Keratinocyte (primary cell): ENCODE data around the gene TMEM218. TPM values are rescaled to one million over a fixed set of nuclear protein-coding genes. Genes with fewer than 3 reads are reported as not detected.
A peak's percentile ranks its signal among the peaks of the same experiment; 100 is the strongest.

ENCODE experiments used
- DNase-seq: peaks from one replicate; pipeline ENCODE4 v3.0.0-alpha.2; 2011; ENCODE audit warnings: low read depth, missing footprints, low spot score
- FAIRE-seq: peaks from 2 replicates; lab custom pipeline; 2011; peaks lifted over from hg19 to GRCh38; lab: Jason Lieb, UNC
- H2AFZ ChIP-seq: 2 replicates; pipeline ENCODE4 v1.6.0; 2012; ENCODE audit warnings: low read length, control low read depth, inconsistent platforms; ENCODE audit not compliant: control insufficient read depth
- H3K27ac ChIP-seq: 2 replicates; pipeline ENCODE4 v1.5.1; 2011; ENCODE audit warnings: low read length; ENCODE audit not compliant: control insufficient read depth, insufficient read depth
- H3K27me3 ChIP-seq: 3 replicates; pipeline ENCODE4 v1.6.0; 2011; ENCODE audit warnings: low read length; ENCODE audit not compliant: control insufficient read depth, insufficient read depth; ENCODE audit errors: extremely low read depth
- H3K36me3 ChIP-seq, 2 experiments: 2 replicates in 1 of 2; 3 replicates in 1 of 2; pipeline ENCODE4 v1.5.1; 2011; ENCODE audit warnings: low read length in 2 of 2, mild to moderate bottlenecking in 1 of 2; ENCODE audit not compliant: control insufficient read depth in 2 of 2, insufficient read depth in 2 of 2; ENCODE audit errors: extremely low read depth in 1 of 2
- H3K4me1 ChIP-seq: 3 replicates; pipeline ENCODE4 v1.5.1; 2011; ENCODE audit warnings: low read length; ENCODE audit not compliant: control insufficient read depth, insufficient read depth; ENCODE audit errors: extremely low read depth
- H3K4me2 ChIP-seq: 3 replicates; pipeline ENCODE4 v1.6.0; 2011; ENCODE audit warnings: low read depth, low read length; ENCODE audit not compliant: control insufficient read depth, insufficient read depth; ENCODE audit errors: extremely low read depth
- H3K4me3 ChIP-seq, 3 experiments: fragments of 200-600 bp in 1 of 3; sonication (generic) in 1 of 3; 2 replicates in 2 of 3; 3 replicates in 1 of 3; pipeline ENCODE4 v1.5.1; 2011 to 2016; ENCODE audit warnings: low read length in 3 of 3, mild to moderate bottlenecking in 3 of 3, control low read depth in 2 of 3, inconsistent platforms in 1 of 3, low read depth in 1 of 3, mixed read lengths in 1 of 3, mixed run types in 1 of 3, moderate library complexity in 1 of 3; ENCODE audit not compliant: control insufficient read depth in 2 of 3, insufficient read depth in 2 of 3; ENCODE audit errors: extremely low read depth in 1 of 3
- H3K79me2 ChIP-seq: 2 replicates; pipeline ENCODE4 v1.6.0; 2012; ENCODE audit warnings: low read length; ENCODE audit not compliant: control insufficient read depth, insufficient read depth
- H3K9ac ChIP-seq: 3 replicates; pipeline ENCODE4 v1.6.0; 2011; ENCODE audit warnings: low read length; ENCODE audit not compliant: control insufficient read depth, insufficient read depth; ENCODE audit errors: extremely low read depth
- H3K9me1 ChIP-seq: 3 replicates; pipeline ENCODE4 v1.6.0; 2011; ENCODE audit warnings: low read length; ENCODE audit not compliant: control insufficient read depth, insufficient read depth; ENCODE audit errors: extremely low read depth
- H3K9me3 ChIP-seq: 2 replicates; pipeline ENCODE4 v1.5.1; 2012; ENCODE audit warnings: low read depth, low read length; ENCODE audit not compliant: control insufficient read depth
- H4K20me1 ChIP-seq: 3 replicates; pipeline ENCODE4 v1.6.0; 2011; ENCODE audit warnings: low read length; ENCODE audit not compliant: control insufficient read depth, insufficient read depth; ENCODE audit errors: extremely low read depth
- EZH2 ChIP-seq: IDR thresholded peaks from one replicate; pipeline ENCODE4 v1.6.1; 2012; ENCODE audit warnings: inconsistent platforms, mild to moderate bottlenecking, low read length, moderate library complexity
- dilution Hi-C: fragments of 300-500 bp; cut with MboI; formaldehyde crosslinking; loops from one replicate; pipeline ENCODE4 v1.7.0; 2020; ENCODE audit warnings: low sequenced_read_pairs; ENCODE audit not compliant: extremely low pct_ligation_motif_present
- polyA plus RNA-seq, 5 experiments: library from polyadenylated mRNA; depleted of rRNA in 3 of 5; stranded (reverse) in 3 of 5; stranded (forward) in 1 of 5; unstranded in 1 of 5; fragments of >200 nt; gene quantifications; 1 replicate in 1 of 5; 2 replicates in 3 of 5; 3 replicates in 1 of 5; pipeline versions ENCODE4 v1.2.1 to v1.2.3, GENCODE V29; 2011 to 2012; ENCODE audit warnings: missing spikeins in 2 of 5, low read depth in 1 of 5, low replicate concordance in 1 of 5
- TF ChIP-seq, protein P1 (sequence below), 3 experiments: IDR thresholded peaks in 1 of 3; conservative IDR thresholded peaks in 1 of 3; optimal IDR thresholded peaks in 1 of 3; 2 replicates in 2 of 3; 3 replicates in 1 of 3; pipeline versions ENCODE3 to v1.5.1; 2011; ENCODE audit warnings: low read length in 3 of 3, mild to moderate bottlenecking in 3 of 3, moderate library complexity in 2 of 3, control low read depth in 1 of 3, inconsistent platforms in 1 of 3; ENCODE audit not compliant: insufficient read depth in 2 of 3; ENCODE audit errors: extremely low read depth in 1 of 3

The TMEM218 gene
- polyA plus RNA-seq, 1 donor (not counting 4 experiments of a cell fraction or from before 2014, with no cell fraction given), result 34.2 TPM

DNA sequence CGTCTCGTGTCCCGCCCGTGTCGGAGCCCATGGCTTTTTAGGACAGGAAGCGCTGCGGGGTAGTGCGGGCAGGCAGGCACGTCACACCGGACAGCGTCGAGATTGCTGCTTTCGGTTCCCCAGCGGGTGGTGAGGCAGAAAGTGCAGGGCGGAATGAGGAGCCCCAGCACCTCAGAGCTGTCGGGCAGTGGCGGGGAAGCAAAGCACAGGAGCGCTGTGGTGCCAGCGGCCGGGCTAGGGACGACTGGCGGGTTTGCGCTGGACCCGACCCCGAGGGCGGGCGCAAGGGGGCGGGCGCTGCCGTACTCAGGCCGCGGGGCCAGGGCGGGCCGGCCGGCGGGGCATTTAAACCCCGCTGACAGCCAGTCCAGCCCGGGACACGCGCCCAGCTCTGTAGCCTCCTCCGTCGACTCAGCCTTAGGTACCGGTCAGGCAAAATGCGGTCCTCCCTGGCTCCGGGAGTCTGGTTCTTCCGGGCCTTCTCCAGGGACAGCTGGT, 48.4 kb downstream of the TMEM218 start, which contains the start of gene SLC37A2:
SLC37A2 (plus strand) TSS at position 375 of the 498 bp plus-strand sequence; CDS start at position 438, 63 bp downstream.
- H3K79me2 ChIP-seq, result peaks cover 2% of the 10 kb centered on the region
- peak within 1 kb of the TSS; percentile 88 for H3K4me2 ChIP-seq
- H3K9me1 ChIP-seq, result no peaks in the 10 kb centered on the region
- peak within 1 kb of the TSS; percentile 54 to 82 (median 71) for H3K4me3 ChIP-seq
- H3K9ac ChIP-seq, result peak within 1 kb of the TSS; percentile 77
- H3K9me3 ChIP-seq, result no peaks in the 10 kb centered on the region
- peaks cover 10% of the 10 kb centered on the region for H3K4me1 ChIP-seq
- H4K20me1 ChIP-seq, result no peaks in the 10 kb centered on the region
- peak within 1 kb of the TSS; percentile 85 for H2AFZ ChIP-seq
- FAIRE-seq (no peak), DNase-seq (no peak)
- TF ChIP-seq, protein P1, sequence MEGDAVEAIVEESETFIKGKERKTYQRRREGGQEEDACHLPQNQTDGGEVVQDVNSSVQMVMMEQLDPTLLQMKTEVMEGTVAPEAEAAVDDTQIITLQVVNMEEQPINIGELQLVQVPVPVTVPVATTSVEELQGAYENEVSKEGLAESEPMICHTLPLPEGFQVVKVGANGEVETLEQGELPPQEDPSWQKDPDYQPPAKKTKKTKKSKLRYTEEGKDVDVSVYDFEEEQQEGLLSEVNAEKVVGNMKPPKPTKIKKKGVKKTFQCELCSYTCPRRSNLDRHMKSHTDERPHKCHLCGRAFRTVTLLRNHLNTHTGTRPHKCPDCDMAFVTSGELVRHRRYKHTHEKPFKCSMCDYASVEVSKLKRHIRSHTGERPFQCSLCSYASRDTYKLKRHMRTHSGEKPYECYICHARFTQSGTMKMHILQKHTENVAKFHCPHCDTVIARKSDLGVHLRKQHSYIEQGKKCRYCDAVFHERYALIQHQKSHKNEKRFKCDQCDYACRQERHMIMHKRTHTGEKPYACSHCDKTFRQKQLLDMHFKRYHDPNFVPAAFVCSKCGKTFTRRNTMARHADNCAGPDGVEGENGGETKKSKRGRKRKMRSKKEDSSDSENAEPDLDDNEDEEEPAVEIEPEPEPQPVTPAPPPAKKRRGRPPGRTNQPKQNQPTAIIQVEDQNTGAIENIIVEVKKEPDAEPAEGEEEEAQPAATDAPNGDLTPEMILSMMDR (optimal IDR thresholded peaks at IDR 0.05 in 1 of 3, IDR thresholded peaks at IDR 0.05 in 1 of 3, conservative IDR thresholded peaks at IDR 0.05 in 1 of 3; ENCODE audit: extremely low read depth in 1 of 3, insufficient read depth in 2 of 3, low read length in 3 of 3), result peak in 1 of 3 experiments; percentile 14
- no peak for TF ChIP-seq EZH2
- H3K27me3 ChIP-seq, result no peaks in the 10 kb centered on the region
- H3K27ac ChIP-seq, result peak within 1 kb of the TSS; percentile 58
- dilution Hi-C loops, result no loop called here
- H3K36me3 ChIP-seq, result no peaks in the 10 kb centered on the region

DNA sequence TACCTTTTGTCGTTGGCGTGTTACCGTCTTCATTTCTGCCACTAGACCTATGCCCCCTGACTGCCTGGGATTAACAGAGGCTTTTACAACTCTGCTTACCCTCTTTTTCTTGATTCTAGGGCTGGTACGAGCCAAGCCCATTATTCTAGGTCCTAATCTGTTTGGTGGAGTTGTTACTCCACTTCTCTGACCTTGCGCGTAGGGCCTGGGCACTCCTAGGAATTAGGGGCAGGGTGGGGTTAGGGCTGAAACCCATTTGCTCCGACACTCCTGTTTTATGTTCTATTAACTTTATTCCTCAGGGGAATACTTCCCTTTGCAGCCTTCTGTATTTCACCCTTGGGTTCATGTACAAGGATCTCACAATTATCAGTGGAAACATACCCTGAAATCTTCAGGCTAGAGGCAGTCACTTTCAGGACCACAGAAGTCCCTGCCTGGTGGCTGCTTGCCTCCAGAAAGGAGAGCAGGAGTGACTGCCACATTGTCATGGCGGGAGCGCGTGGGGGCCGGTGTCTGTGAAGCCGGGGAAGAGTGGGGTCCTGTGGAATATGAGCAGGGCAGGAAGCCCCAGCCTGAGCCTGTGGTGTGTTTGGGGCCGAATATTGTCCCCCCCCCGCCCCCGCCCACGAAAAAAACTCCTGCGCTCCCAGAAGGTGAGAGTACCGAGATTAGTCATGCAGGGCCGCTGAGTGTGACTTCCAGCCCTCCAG, 49.1 kb downstream of the TMEM218 start:
- peaks cover 10% of the 10 kb centered on the region for H3K4me1 ChIP-seq
- peak overlapping the region; percentile 54 to 82 (median 71) for H3K4me3 ChIP-seq
- dilution Hi-C loops, result no loop called here
- H3K79me2 ChIP-seq, result peaks cover 2% of the 10 kb centered on the region
- FAIRE-seq (no peak), DNase-seq (no peak)
- H3K9ac ChIP-seq, result peak overlapping the region; percentile 77
- peak overlapping the region; percentile 88 for H3K4me2 ChIP-seq
- TF ChIP-seq, protein P1 (optimal IDR thresholded peaks at IDR 0.05 in 1 of 3, IDR thresholded peaks at IDR 0.05 in 1 of 3, conservative IDR thresholded peaks at IDR 0.05 in 1 of 3; ENCODE audit: extremely low read depth in 1 of 3, insufficient read depth in 2 of 3, low read length in 3 of 3), result no peak
- TF ChIP-seq EZH2, result no peak
- H3K36me3 ChIP-seq, result no peaks in the 10 kb centered on the region
- peak overlapping the region; percentile 85 for H2AFZ ChIP-seq
- peak overlapping the region; percentile 58 for H3K27ac ChIP-seq
- no peaks in the 10 kb centered on the region for H3K27me3 ChIP-seq
- H4K20me1 ChIP-seq, result no peaks in the 10 kb centered on the region
- H3K9me1 ChIP-seq, result no peaks in the 10 kb centered on the region
- H3K9me3 ChIP-seq, result no peaks in the 10 kb centered on the region
